VCaP (cell line): ENCODE data around the gene SPTBN4.

ENCODE experiments used
- H3K27ac ChIP-seq: fragments of 450-650 bp; 2 replicates; pipeline ENCODE4 v1.5.1; 2017
- TF ChIP-seq, protein P1 (sequence below): fragments of 450-650 bp; conservative IDR thresholded peaks from 2 replicates; pipeline ENCODE4 v1.5.1; 2017; ENCODE audit warnings: mild to moderate bottlenecking, moderate library complexity

SPTBN4 gene

DNA sequence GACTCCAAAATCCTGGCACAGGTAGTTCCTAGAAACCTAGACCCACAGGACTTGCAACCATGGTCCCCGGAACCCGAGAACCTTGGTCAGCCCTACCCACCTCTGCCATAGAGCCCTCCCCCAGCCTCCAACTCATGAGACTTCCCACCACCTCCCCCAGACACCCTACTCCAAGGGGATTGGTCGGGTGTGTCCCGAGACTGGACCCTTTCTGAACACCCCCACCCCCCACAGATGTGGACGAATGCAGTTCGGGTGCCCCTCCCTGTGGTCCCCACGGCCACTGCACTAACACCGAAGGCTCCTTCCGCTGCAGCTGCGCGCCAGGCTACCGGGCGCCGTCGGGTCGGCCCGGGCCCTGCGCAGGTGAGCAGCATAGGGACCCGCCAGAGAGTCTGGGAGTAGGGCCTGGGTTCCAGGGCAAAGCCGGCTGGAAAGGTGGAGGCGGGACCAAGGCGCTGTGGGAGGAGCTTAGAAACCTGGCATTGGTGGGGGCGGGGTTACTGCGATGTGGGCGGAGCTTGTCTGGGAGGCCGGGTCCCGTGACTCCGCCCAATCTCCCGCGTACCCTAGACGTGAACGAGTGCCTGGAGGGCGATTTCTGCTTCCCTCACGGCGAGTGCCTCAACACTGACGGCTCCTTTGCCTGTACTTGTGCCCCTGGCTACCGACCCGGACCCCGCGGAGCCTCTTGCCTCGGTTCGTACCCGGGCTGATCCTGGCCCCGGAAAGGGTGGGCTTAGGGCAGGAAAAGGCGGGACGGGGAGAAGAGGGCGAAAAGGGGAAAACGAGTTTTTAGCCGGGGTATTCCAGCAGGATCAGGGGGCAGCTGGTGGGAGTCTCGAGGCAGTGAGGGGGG is 146.3 kb downstream of the SPTBN4 start:
- TF ChIP-seq, protein P1, sequence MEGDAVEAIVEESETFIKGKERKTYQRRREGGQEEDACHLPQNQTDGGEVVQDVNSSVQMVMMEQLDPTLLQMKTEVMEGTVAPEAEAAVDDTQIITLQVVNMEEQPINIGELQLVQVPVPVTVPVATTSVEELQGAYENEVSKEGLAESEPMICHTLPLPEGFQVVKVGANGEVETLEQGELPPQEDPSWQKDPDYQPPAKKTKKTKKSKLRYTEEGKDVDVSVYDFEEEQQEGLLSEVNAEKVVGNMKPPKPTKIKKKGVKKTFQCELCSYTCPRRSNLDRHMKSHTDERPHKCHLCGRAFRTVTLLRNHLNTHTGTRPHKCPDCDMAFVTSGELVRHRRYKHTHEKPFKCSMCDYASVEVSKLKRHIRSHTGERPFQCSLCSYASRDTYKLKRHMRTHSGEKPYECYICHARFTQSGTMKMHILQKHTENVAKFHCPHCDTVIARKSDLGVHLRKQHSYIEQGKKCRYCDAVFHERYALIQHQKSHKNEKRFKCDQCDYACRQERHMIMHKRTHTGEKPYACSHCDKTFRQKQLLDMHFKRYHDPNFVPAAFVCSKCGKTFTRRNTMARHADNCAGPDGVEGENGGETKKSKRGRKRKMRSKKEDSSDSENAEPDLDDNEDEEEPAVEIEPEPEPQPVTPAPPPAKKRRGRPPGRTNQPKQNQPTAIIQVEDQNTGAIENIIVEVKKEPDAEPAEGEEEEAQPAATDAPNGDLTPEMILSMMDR, result no peak
- H3K27ac ChIP-seq, result no peak overlapping the region

DNA sequence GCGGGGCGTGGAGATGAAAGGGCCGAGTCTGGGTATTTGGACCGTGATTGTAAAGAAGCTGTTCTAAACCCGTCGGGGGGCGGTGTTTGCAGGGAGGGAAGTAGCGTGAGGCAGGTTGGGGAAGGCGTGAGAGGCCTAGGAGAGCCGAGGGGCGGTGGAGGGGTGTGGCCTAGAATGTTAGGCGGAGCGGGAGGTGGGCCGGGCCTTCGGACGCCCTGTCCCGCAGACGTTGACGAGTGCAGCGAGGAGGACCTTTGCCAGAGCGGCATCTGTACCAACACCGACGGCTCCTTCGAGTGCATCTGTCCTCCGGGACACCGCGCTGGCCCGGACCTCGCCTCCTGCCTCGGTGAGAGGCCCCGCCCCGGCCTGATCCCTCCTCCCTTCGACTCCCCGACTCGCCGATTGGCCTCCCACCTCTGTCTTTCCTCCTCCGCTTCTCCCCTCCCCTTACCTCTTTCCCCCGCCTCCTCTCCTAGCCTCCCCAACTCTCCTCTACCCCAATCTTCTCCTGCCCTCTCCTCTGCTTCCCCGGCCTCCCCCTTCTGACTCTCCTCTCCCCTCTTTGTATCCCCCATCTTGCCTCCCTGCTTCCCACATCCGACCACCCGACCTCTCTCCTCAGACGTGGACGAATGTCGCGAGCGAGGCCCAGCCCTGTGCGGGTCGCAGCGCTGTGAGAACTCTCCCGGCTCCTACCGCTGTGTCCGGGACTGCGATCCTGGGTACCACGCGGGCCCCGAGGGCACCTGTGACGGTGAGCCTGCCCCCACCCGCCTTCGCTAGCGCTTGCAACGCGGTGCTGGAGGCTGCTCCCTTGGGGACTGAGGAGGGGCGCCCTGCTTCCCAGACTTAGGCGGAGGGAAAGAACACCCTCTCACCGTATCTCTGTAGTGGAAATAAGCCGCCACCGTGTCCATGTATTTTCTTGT is 147.2 kb downstream of the SPTBN4 start:
- TF ChIP-seq, protein P1, result no peak
- no peak overlapping the region for H3K27ac ChIP-seq

DNA sequence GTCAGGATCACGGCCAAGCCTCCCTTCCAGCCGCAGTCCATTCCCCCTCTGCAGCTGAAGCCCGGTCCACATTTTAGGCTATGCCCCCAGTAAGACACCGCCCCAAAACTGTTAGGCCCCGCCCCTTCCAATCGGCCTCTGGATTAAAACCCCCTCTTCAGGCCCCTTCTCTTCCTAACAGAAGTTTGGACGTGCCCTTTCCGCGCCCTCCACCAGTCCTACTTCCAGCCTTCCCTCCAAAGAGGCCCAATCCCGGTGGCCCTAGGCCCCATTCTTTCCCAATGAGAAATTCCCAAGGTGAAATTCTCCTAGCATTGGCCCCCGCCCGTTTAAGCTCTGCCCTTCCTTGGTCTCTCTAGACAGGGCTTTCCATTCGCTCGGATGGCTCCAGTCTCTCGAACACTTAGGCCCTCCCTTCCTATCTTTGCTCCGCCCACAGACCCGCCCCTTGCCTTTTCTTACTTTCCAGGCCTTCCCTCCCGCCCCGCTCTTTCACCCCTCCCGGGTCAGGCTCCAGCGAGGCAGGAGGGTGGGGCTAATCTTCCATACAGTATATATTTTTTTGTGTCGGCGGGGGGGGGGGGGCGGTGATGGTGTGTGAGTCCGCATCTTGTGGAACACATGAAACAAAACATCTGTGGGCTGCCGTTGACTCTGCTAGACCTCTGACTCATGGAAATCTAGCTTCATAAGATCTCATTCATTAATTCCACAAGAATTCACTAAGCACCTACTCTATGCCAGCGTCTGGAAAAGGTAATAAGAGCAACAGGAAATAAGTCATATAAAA is 148.0 kb downstream of the SPTBN4 start:
- TF ChIP-seq, protein P1, result no peak
- H3K27ac ChIP-seq, result no peak overlapping the region

DNA sequence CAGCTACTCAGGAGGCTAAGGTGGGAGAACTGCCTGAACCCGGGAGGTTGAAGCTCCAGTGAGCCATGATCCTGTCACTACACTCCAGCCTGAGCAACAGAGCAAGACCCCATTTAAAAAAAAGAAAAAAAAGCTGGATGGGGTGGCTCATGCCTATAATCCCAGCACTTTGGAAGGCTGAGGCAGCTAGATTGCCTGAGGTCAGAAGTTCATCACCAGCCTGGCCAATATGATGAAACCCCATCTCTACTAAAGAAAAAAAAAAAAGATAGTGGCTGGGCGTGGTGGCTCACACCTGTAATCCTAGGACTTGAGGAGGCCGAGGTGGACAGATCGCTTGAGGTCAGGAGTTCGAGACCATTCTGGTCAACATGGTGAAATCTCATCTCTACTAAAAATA is 149.4 kb downstream of the SPTBN4 start:
- TF ChIP-seq, protein P1, result no peak
- no peak overlapping the region for H3K27ac ChIP-seq

DNA sequence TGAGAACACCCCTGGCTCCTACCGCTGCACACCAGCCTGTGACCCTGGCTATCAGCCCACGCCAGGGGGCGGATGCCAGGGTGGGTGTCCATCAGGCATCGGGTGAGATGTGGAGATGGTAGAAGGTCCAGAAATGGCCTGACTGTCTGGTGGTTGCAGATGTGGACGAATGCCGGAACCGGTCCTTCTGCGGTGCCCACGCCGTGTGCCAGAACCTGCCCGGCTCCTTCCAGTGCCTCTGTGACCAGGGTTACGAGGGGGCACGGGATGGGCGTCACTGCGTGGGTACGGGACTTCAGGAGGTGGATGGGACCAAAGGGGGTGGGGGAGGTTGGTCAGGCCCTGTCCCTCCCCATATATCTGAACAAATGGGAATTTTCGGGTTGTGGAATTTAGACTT is 150.1 kb downstream of the SPTBN4 start:
- TF ChIP-seq, protein P1, result no peak
- no peak overlapping the region for H3K27ac ChIP-seq

DNA sequence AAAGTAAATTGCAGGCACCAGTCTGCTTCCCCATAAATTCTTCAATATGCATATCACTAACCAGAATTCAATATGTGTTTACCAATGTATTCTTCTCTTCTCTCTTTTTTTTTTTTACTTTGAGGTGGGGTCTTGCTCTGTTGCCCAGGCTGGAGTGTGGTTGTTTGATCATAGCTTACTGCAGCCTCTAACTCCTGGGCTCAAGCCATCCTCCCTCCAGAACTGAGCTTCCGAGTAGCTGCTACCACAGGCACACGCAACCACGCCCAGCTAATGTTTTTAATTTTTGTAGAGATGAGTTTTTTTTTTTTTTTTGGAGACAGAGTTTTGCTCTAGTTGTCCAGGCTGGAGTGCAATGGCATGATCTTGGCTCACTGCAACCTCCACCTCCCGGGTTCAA is 151.2 kb downstream of the SPTBN4 start:
- TF ChIP-seq, protein P1, result no peak
- H3K27ac ChIP-seq, result no peak overlapping the region
